Suprapubic skin (tissue), 4 donors: ENCODE results near the gene CCDC92B. TPM values are rescaled to one million over a fixed set of nuclear protein-coding genes. Genes with fewer than 3 reads are reported as not detected.
A peak's percentile ranks its signal among the peaks of the same experiment; 100 is the strongest.

Experiments used
- DNase-seq, 2 donors: peaks; one replicate each; pipeline ENCODE4 v3.0.0-alpha.2; 2019; ENCODE audit warnings: low spot score in 2 of 2
- H3K27ac ChIP-seq: fragments of 200-600 bp; sonication (generic); one replicate; pipeline ENCODE4 v1.5.1; 2019
- H3K27me3 ChIP-seq: fragments of 200-600 bp; sonication (generic); one replicate; pipeline ENCODE4 v1.5.1; 2019
- H3K36me3 ChIP-seq: fragments of 200-600 bp; sonication (generic); one replicate; pipeline ENCODE4 v1.5.1; 2019
- H3K4me1 ChIP-seq: fragments of 200-600 bp; sonication (generic); one replicate; pipeline ENCODE4 v1.5.1; 2019
- H3K4me3 ChIP-seq: fragments of 200-600 bp; sonication (generic); one replicate; pipeline ENCODE4 v1.5.1; 2019; ENCODE audit warnings: mild to moderate bottlenecking
- H3K9me3 ChIP-seq: fragments of 200-600 bp; sonication (generic); one replicate; pipeline ENCODE4 v1.5.1; 2019
- CTCF ChIP-seq, 2 donors: fragments of 200-600 bp in 1 of 2; fragments of 450-650 bp in 1 of 2; sonication (generic) in 1 of 2; IDR thresholded peaks; one replicate each; pipeline ENCODE4 v1.5.1; 2016 to 2019; ENCODE audit warnings: antibody characterized with exemption in 2 of 2, mild to moderate bottlenecking in 1 of 2, moderate library complexity in 1 of 2
- EP300 ChIP-seq: sonication (generic); formaldehyde crosslinking; IDR thresholded peaks from one replicate; pipeline ENCODE4 v1.6.1; 2017; ENCODE audit warnings: antibody characterized with exemption
- POLR2A ChIP-seq, 2 donors: fragments of 450-650 bp; IDR thresholded peaks; one replicate each; pipeline ENCODE4 v1.6.1; 2017; ENCODE audit warnings: antibody characterized with exemption in 2 of 2, mild to moderate bottlenecking in 2 of 2, moderate library complexity in 2 of 2
- POLR2AphosphoS5 ChIP-seq, 3 donors: sonication (generic); formaldehyde crosslinking; IDR thresholded peaks; one replicate each; pipeline ENCODE4 v1.6.1; 2017; ENCODE audit warnings: antibody characterized with exemption in 3 of 3
- WGBS: methylation state at CpG from one replicate; pipeline ENCODE4 v1.1.5; 2018; 5-methylcytosine and 5-hydroxymethylcytosine counted together
- total RNA-seq, 4 donors: library from RNA; depleted of rRNA; stranded (reverse); fragments of >200 nt; gene quantifications; one replicate each; pipeline ENCODE4 v1.1.0, GENCODE V29; 2016

CCDC92B gene
- total RNA-seq, 4 donors from 2014 or later = 0.42 to 1.6 (median 0.84) TPM

- no peak for TF ChIP-seq EP300
- TF ChIP-seq CTCF (IDR thresholded peaks at IDR 0.05) = no peak
- no peak for TF ChIP-seq POLR2AphosphoS5 (IDR thresholded peaks at IDR 0.05)
- TF ChIP-seq POLR2A (IDR thresholded peaks at IDR 0.05) = no peak
- WGBS = 74% methylated on average over 3 of the region's 4 CpGs
These were observed 29.6 kb downstream of the CCDC92B start for GRCh38 chr17:2719861-2720260.

GRCh38 chr17:2718150-2718938 lies 31.1 kb downstream of the CCDC92B start:
- Histone ChIP-seq H3K4me1 (no peaks in the 10 kb centered on the region), H3K27ac (no peak overlapping the region), H3K27me3 (peaks cover 7% of the 10 kb centered on the region), H3K9me3 (no peaks in the 10 kb centered on the region), H3K4me3 (no peak overlapping the region), H3K36me3 (no peaks in the 10 kb centered on the region)
- TF ChIP-seq POLR2A (IDR thresholded peaks at IDR 0.05) = no peak
- TF ChIP-seq POLR2AphosphoS5 (IDR thresholded peaks at IDR 0.05) = no peak
- no peak for TF ChIP-seq CTCF (IDR thresholded peaks at IDR 0.05)
- TF ChIP-seq EP300 = no peak
- WGBS = 69% methylated on average over 13 of the region's 13 CpGs
- no peak for DNase-seq

More at GRCh38 chr17:2719861-2720260, 29.6 kb downstream of the CCDC92B start:
- H3K27ac ChIP-seq = no peak overlapping the region
- H3K9me3 ChIP-seq = no peaks in the 10 kb centered on the region
- DNase-seq = no peak
- no peak overlapping the region for H3K4me3 ChIP-seq
- H3K4me1 ChIP-seq = peaks cover 11% of the 10 kb centered on the region
- peaks cover 20% of the 10 kb centered on the region for H3K27me3 ChIP-seq
- H3K36me3 ChIP-seq = no peaks in the 10 kb centered on the region

- H3K36me3 ChIP-seq = no peaks in the 10 kb centered on the region
- no peak overlapping the region for H3K27ac ChIP-seq
- H3K9me3 ChIP-seq = no peaks in the 10 kb centered on the region
- H3K27me3 ChIP-seq = no peaks in the 10 kb centered on the region
- DNase-seq = no peak
- TF ChIP-seq POLR2A (IDR thresholded peaks at IDR 0.05) = no peak
- 82% methylated on average over 5 of the region's 5 CpGs for WGBS
- H3K4me1 ChIP-seq = peaks cover 11% of the 10 kb centered on the region
- no peak overlapping the region for H3K4me3 ChIP-seq
These were observed 32.8 kb downstream of the CCDC92B start for GRCh38 chr17:2716649-2717048.

- Histone ChIP-seq H3K4me3 (no peak overlapping the region), H3K9me3 (no peaks in the 10 kb centered on the region), H3K4me1 (peaks cover 32% of the 10 kb centered on the region), H3K27me3 (no peaks in the 10 kb centered on the region), H3K27ac (no peak overlapping the region), H3K36me3 (no peaks in the 10 kb centered on the region)
- TF ChIP-seq POLR2A (IDR thresholded peaks at IDR 0.05) = no peak
- TF ChIP-seq CTCF (IDR thresholded peaks at IDR 0.05) = no peak
- TF ChIP-seq EP300 = no peak
- TF ChIP-seq POLR2AphosphoS5 (IDR thresholded peaks at IDR 0.05) = no peak
- WGBS = 94% methylated on average over 9 of the region's 9 CpGs
- no peak for DNase-seq
These were observed 35.6 kb downstream of the CCDC92B start for GRCh38 chr17:2713881-2714280.

- H3K36me3 ChIP-seq = no peaks in the 10 kb centered on the region
- H3K27me3 ChIP-seq = no peaks in the 10 kb centered on the region
- peak overlapping the region; percentile 89 for H3K27ac ChIP-seq
- peaks cover 46% of the 10 kb centered on the region for H3K4me1 ChIP-seq
- H3K9me3 ChIP-seq = no peaks in the 10 kb centered on the region
- peak; percentile 53 to 78 for DNase-seq
- WGBS = 53% methylated on average over 29 of the region's 36 CpGs
- TF ChIP-seq EP300 (no peak), CTCF (IDR thresholded peaks at IDR 0.05) (no peak), POLR2AphosphoS5 (IDR thresholded peaks at IDR 0.05) (no peak), POLR2A (IDR thresholded peaks at IDR 0.05) (no peak)
- peak overlapping the region; percentile 72 for H3K4me3 ChIP-seq
These were observed 37.0 kb downstream of the CCDC92B start for GRCh38 chr17:2712300-2713043.
